ENCODE results near the gene EMC8. TPM values are rescaled to one million over a fixed set of nuclear protein-coding genes. Genes with fewer than 3 reads are reported as not detected.

EMC8 gene
- total RNA-seq, 1 experiment from 2014 or later = 73.0 TPM

DNA sequence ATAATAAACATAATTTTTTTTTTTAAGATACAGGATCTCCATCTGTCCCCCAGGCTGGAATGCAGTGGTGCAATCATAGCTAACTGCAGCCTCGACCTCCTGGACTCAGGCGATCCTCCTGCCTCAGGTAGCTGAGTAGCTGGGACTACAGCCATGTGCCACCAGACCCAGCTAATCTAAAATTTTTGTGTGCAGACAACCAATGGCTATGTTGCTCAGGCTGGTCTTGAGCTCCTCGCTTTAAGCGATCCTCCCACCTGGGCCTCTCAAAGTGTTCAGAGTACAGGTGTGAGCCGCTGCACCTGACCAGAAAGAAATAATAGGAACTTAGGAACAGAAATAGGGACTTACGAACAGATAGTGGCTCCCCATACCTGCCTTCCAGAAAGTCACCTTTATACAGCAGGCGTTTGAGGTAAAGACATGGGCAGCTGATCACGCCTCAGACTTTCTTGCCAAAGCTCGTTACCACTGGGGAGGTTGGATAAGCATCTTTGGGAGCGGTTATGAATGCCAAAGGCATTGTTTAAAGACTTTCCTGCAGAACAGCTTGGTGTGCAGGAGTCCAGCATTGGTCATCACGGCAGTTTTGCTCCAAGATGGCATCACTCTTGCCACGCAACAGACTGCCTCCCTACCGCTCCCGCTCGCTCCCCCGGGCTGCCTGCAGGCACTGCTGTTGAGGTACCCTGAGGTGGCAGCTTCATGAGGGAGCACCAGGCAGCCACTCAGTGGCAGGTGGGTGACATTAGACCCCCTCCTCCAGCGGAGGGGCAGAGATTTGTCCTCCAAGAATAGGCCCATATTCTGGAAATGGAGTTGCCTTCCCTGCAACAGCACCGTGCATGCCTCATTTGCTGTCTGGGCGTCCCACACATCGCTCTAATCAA lies 13.7 kb upstream of the EMC8 start:
- Histone ChIP-seq H4K20me1 (ENCODE audit: insufficient read depth) (no peaks in the 10 kb centered on the region), H3K27me3 (ENCODE audit: insufficient read depth, low read length) (peaks cover 10% of the 10 kb centered on the region; the same call in 1 of the 2 replicates), H3K9me2 (ENCODE audit: insufficient read depth) (no peaks in the 10 kb centered on the region), H3K9ac (ENCODE audit: low read length) (no peak overlapping the region), H3K4me2 (ENCODE audit: low read length) (no peak overlapping the region), H2AFZ (ENCODE audit: low read depth, low read length, poor library complexity, severe bottlenecking) (no peak overlapping the region), H3K27ac (ENCODE audit: low read depth, low read length) (no peak overlapping the region), H3K9me3 (ENCODE audit: control insufficient read depth in 1 of 2, insufficient read depth in 1 of 2, low read depth in 1 of 2, low read length in 2 of 2) (no peaks in the 10 kb centered on the region), H3K79me2 (ENCODE audit: insufficient read depth, low read length) (no peaks in the 10 kb centered on the region), H3K4me3 (replicated peaks in 1 of 2; ENCODE audit: low read depth in 1 of 2, low read length in 2 of 2) (no peak overlapping the region), H3K4me1 (ENCODE audit: control insufficient read depth in 1 of 2, insufficient read depth in 2 of 2, low read length in 2 of 2) (no peaks in the 10 kb centered on the region), H3K36me3 (ENCODE audit: control insufficient read depth in 1 of 2, insufficient read depth in 2 of 2, low read length in 2 of 2) (no peaks in the 10 kb centered on the region)
- ChIA-PET CTCF (interaction anchor here (1.0 to 1.2 kb wide), 3 partner anchors 8 to 705 kb away, joined by 3 to 7 read pairs (median 5); no protein-coding TSS in a partner anchor), RAD21 (ENCODE audit: low non-redundant PET in 1 of 2, low total read pairs in 2 of 2, uncharacterized antibody in 2 of 2, unreplicated experiment in 2 of 2) (no interaction called here), POLR2A (interaction anchor here (0.6 kb wide), 1 partner anchor 48 kb away, joined by 3 read pairs; no protein-coding TSS in a partner anchor)
- no TSS peak for BruUV-seq (replicated peaks)
- intact Hi-C loops (cut with micrococcal nuclease) = no loop called here
- no peak for ATAC-seq
- DNase-seq (ENCODE audit: low read depth, low spot score) = no peak
- TF ChIP-seq SP1 (IDR thresholded peaks at IDR 0.05; ENCODE audit: low read depth) = no peak
- TF ChIP-seq ZFX (IDR thresholded peaks at IDR 0.05) = no peak

DNA sequence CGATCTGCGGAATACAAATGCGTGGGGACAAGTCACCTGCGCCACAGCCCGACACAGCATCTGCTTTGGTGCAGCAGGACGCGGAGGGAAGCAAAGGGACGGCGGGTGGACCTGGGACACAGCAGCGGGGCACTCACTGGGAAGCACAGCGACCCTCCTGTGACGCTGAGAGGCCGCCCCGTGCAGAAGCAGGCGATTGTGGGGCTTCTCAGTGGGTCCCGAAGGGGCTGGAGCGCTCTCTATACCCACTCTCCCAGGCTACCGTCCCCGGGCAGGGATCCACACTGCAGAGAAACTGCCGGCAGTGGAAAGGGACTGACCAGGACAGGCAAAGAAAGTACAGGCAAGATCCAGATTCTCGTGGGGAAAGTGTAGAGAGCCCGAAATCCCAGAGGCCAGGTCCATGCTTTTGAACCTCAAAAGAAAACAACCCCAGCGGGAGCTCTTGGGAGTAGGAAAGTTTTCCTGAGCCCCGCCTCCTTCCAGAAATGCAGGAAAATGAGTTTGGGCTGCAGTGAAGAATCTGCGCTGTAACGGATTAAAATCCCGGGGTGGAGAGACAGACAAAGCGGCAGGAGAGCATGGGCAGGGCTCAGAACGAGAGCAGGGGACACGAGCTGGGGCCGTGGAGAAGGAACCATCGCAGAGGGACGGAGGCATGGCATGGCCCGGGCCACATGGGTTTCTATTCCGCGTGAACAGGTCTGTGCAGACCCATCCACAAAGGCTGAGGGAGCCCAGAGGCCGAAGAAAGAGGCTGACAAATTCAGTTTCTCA lies 12.9 kb upstream of the EMC8 start:
- ChIA-PET POLR2A (interaction anchor here (0.6 kb wide), 1 partner anchor 47 kb away, joined by 3 read pairs; no protein-coding TSS in a partner anchor), CTCF (interaction anchor here (1.0 to 1.2 kb wide), 2 partner anchors 9 to 706 kb away, joined by 3 to 7 read pairs; no protein-coding TSS in a partner anchor)
- BruUV-seq (replicated peaks) = no TSS peak

More for the DNA sequence above, 12.9 kb upstream of the EMC8 start:
- no peak overlapping the region for H3K27ac ChIP-seq (ENCODE audit: low read depth, low read length)
- H3K36me3 ChIP-seq (ENCODE audit: control insufficient read depth in 1 of 2, insufficient read depth in 2 of 2, low read length in 2 of 2) = no peaks in the 10 kb centered on the region
- TF ChIP-seq CBX3 (IDR thresholded peaks at IDR 0.05; ENCODE audit: low read depth) (no peak), POLR2A (IDR thresholded peaks at IDR 0.05; ENCODE audit: borderline replicate concordance, extremely low read depth, insufficient read depth, insufficient read length) (no peak), EGR1 (IDR thresholded peaks at IDR 0.05; ENCODE audit: low read depth) (no peak), FOSL1 (IDR thresholded peaks at IDR 0.05; ENCODE audit: low read depth) (no peak), RAD21 (IDR thresholded peaks at IDR 0.05; ENCODE audit: low read depth) (no peak), ZNF274 (IDR thresholded peaks at IDR 0.05; ENCODE audit: low read depth, low read length) (no peak), SP1 (IDR thresholded peaks at IDR 0.05; ENCODE audit: low read depth) (no peak)
- TF ChIP-seq, protein P1, sequence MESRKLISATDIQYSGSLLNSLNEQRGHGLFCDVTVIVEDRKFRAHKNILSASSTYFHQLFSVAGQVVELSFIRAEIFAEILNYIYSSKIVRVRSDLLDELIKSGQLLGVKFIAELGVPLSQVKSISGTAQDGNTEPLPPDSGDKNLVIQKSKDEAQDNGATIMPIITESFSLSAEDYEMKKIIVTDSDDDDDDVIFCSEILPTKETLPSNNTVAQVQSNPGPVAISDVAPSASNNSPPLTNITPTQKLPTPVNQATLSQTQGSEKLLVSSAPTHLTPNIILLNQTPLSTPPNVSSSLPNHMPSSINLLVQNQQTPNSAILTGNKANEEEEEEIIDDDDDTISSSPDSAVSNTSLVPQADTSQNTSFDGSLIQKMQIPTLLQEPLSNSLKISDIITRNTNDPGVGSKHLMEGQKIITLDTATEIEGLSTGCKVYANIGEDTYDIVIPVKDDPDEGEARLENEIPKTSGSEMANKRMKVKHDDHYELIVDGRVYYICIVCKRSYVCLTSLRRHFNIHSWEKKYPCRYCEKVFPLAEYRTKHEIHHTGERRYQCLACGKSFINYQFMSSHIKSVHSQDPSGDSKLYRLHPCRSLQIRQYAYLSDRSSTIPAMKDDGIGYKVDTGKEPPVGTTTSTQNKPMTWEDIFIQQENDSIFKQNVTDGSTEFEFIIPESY (IDR thresholded peaks at IDR 0.05; ENCODE audit: extremely low read depth, insufficient replicate concordance, low read length) = no peak
- TF ChIP-seq, protein P2, sequence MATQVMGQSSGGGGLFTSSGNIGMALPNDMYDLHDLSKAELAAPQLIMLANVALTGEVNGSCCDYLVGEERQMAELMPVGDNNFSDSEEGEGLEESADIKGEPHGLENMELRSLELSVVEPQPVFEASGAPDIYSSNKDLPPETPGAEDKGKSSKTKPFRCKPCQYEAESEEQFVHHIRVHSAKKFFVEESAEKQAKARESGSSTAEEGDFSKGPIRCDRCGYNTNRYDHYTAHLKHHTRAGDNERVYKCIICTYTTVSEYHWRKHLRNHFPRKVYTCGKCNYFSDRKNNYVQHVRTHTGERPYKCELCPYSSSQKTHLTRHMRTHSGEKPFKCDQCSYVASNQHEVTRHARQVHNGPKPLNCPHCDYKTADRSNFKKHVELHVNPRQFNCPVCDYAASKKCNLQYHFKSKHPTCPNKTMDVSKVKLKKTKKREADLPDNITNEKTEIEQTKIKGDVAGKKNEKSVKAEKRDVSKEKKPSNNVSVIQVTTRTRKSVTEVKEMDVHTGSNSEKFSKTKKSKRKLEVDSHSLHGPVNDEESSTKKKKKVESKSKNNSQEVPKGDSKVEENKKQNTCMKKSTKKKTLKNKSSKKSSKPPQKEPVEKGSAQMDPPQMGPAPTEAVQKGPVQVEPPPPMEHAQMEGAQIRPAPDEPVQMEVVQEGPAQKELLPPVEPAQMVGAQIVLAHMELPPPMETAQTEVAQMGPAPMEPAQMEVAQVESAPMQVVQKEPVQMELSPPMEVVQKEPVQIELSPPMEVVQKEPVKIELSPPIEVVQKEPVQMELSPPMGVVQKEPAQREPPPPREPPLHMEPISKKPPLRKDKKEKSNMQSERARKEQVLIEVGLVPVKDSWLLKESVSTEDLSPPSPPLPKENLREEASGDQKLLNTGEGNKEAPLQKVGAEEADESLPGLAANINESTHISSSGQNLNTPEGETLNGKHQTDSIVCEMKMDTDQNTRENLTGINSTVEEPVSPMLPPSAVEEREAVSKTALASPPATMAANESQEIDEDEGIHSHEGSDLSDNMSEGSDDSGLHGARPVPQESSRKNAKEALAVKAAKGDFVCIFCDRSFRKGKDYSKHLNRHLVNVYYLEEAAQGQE (IDR thresholded peaks at IDR 0.05; ENCODE audit: low read depth) = no peak
- no peaks in the 10 kb centered on the region for H3K79me2 ChIP-seq (ENCODE audit: insufficient read depth, low read length)
- no peak for ATAC-seq
- H3K27me3 ChIP-seq (ENCODE audit: insufficient read depth, low read length) = peaks cover 10% of the 10 kb centered on the region; the same call in 1 of the 2 replicates
- H3K9me2 ChIP-seq (ENCODE audit: insufficient read depth) = no peaks in the 10 kb centered on the region
- no peak for DNase-seq (ENCODE audit: low read depth, low spot score)
- H3K4me1 ChIP-seq (ENCODE audit: control insufficient read depth in 1 of 2, insufficient read depth in 2 of 2, low read length in 2 of 2) = no peaks in the 10 kb centered on the region
- RAD21 ChIA-PET (ENCODE audit: low non-redundant PET in 1 of 2, low total read pairs in 2 of 2, uncharacterized antibody in 2 of 2, unreplicated experiment in 2 of 2) = no interaction called here
- no peaks in the 10 kb centered on the region for H3K9me3 ChIP-seq (ENCODE audit: control insufficient read depth in 1 of 2, insufficient read depth in 1 of 2, low read depth in 1 of 2, low read length in 2 of 2)
- no peak overlapping the region for H2AFZ ChIP-seq (ENCODE audit: low read depth, low read length, poor library complexity, severe bottlenecking)
- no peak overlapping the region for H3K9ac ChIP-seq (ENCODE audit: low read length)
- intact Hi-C loops (cut with micrococcal nuclease) = no loop called here
- no peaks in the 10 kb centered on the region for H4K20me1 ChIP-seq (ENCODE audit: insufficient read depth)
- H3K4me3 ChIP-seq (replicated peaks in 1 of 2; ENCODE audit: low read depth in 1 of 2, low read length in 2 of 2) = no peak overlapping the region
- H3K4me2 ChIP-seq (ENCODE audit: low read length) = no peak overlapping the region
